Activated CD4-positive, alpha-beta T cell treated with anti-CD3 and anti-CD28 coated beads for 48 hours (primary cell): ENCODE data around the gene GYG2.

ENCODE experiments used
- DNase-seq: peaks from one replicate; pipeline ENCODE4 v3.0.0-alpha.2; 2020

GYG2 gene

GRCh38 chrX:2819345-2820135 is 9.2 kb upstream of the GYG2 start:
- peak; percentile 3 for DNase-seq

- DNase-seq: no peak
Measured at GRCh38 chrX:2820136-2820771, 8.5 kb upstream of the GYG2 start.

DNA sequence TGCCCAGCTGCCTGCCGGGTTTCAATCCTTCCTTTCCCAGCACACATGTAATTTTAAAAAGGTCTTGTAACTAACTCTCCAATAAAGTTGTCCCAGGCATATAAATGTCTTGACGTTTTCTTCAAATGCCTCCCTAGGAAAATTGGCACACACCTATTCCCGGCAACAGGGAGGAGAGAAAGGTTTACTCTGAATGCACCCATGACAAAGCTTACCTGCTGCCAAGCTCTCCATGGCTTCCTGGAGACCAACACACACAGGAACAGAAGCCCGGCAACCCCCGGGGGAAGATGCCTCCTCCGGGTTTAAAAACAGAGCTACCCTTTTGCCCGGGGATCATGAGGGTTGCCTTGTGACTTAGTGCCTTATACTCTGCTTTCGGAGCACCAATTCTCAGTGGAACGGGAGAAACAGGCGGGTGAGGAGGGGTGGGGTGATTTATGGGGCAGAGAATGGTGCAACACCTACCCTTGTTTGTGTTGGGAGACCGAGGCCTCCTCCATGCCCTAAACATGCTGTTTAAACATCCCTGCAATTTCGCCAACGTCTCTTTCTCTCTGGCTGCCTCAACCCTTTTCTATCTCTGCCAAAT is 4.8 kb upstream of the GYG2 start:
- no peak for DNase-seq

DNA sequence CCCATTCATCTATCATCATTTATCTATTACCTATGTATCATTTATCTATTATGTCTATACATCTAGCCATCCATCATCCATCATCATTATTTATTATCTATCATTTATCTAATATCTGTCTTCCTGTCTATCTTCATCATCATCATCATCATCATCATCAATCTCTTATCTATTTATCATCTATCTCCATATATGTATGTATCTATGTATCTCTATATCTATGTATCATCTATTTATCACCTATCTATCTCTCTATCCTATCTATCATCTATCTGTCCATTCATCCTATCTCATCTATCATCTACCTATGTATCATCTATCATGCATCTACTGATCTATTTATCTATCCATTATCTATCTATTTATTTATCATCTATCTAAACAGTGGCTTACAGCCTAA is 3.8 kb upstream of the GYG2 start:
- no peak for DNase-seq

GRCh38 chrX:2828959-2829411 is 255 bp downstream of the GYG2 start:
- DNase-seq: no peak

GRCh38 chrX:2829469-2830246 is 928 bp downstream of the GYG2 start:
- no peak for DNase-seq

- no peak for DNase-seq
Measured at GRCh38 chrX:2831471-2832228, 2.9 kb downstream of the GYG2 start.

GRCh38 chrX:2837961-2838360 is 9.2 kb downstream of the GYG2 start:
- DNase-seq: no peak

GRCh38 chrX:2840961-2841360 is 12.2 kb downstream of the GYG2 start:
- no peak for DNase-seq

- no peak for DNase-seq
Measured at GRCh38 chrX:2841537-2841936, 12.8 kb downstream of the GYG2 start.

- no peak for DNase-seq
Measured at GRCh38 chrX:2846992-2847391, 18.3 kb downstream of the GYG2 start.

DNA sequence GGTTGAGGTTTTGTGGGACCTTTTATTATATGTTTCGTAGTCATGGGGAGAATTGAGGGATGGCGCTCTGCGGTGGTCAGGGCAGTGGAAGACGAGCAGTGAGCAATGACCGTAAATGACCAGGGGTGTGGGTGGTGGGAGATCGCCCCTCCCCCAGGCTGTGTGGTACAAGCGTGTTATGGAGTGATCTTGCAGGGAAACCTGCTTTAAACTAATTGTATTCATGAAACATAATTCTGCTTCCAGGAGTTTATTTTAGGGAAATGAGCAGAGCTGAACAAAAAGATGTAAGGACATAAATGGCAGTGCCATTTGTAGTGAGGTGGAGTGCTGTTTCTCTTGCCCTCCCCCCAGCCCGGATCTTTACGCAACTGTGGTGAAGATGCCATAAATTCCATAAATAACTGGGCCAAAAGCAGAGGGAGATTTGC is 20.2 kb downstream of the GYG2 start:
- DNase-seq: no peak

DNA sequence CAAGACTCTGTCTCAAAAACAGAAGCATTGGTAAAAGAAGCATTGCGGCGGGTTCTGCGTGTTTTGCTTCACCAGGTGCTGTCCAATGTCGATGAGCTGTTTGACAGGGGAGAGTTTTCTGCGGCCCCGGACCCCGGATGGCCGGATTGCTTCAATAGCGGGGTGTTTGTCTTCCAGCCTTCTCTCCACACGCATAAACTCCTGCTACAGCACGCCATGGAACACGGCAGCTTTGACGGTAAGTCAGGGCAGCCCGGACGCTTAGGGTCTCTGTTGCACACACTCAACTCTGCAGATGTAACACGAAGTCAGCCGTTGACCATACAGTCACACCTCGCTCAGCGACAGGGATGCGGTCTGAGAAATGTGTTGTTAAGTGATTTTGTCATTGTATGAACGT is 26.2 kb downstream of the GYG2 start:
- no peak for DNase-seq

GRCh38 chrX:2855761-2856160 is 27.0 kb downstream of the GYG2 start:
- DNase-seq: no peak

DNA sequence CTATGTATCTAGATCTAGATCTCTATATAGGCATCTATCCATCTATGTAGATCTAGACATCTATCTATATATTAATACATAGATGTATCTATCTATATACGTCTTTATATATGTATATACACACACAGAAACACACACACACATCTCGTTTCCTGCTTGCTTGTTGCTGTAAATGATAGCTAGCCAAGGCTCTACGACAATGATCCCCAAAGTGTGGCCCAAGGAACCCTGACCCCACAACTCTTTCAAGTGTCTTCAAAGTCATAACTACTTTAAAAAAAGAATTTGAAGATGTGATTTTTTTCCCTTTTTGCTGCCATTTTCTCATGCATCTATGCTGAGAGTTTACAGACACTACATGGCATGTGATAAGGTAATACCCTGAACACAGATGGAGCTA is 28.8 kb downstream of the GYG2 start:
- no peak for DNase-seq

- DNase-seq: no peak
Measured at GRCh38 chrX:2859197-2859797, 30.6 kb downstream of the GYG2 start.

GRCh38 chrX:2862404-2862803 is 33.7 kb downstream of the GYG2 start:
- DNase-seq: no peak

DNA sequence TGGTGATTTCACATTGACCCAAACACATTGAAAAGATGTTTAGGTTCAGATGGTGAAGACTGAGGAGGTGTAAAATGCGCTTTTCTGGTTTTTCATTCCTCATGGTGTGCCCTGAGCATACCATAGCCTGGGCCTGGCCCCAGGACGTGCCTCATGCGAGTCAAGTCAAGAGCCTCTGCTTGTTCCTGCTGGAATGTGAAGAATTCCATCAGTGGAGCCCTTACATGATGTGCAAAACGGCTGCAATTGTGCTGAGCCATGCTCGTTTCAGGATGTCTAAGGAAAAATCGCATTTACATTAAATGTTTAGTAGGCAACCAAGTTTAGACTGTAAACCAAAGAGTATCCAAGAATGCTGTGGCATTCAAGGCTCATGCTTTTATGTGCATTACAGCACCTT is 34.9 kb downstream of the GYG2 start:
- no peak for DNase-seq

DNA sequence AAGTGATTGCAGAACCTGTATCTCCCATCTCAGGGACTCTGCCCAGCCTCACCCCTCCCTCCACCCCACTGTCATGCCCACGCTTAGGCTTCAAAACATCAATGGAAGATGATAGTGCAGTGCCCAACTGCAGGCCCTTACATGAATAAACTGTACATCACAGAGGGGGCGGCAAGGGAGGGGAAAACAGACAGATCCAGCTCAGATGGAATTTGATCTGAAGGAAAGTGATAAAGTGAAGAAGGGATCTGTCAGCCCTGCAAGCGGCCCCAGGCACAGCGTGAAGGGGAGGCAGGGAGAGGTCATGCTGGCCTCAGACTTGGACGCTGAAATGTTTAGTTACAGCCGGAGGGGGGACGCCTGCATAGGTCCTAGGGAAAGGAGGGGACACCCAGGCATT is 38.5 kb downstream of the GYG2 start:
- DNase-seq: no peak

DNA sequence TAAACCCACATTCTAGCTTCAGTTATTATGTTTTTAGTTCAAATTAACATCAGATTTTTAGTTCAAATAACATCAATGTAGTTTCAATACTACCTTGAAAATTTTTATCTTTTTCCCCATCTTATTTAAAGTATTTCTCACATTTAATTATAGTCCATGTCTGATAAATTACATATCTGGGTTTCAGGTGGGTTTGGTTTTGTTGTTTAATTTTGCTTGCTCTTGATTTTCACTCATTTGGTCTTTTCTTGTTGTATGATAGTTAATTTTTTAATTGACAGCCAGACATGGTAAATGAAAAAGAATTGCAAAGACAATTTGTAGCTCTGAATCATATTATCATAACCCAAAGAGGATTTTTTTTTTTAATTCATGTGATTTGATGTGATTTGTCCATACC is 41.9 kb downstream of the GYG2 start:
- no peak for DNase-seq

GRCh38 chrX:2871831-2872230 is 43.1 kb downstream of the GYG2 start:
- DNase-seq: no peak

DNA sequence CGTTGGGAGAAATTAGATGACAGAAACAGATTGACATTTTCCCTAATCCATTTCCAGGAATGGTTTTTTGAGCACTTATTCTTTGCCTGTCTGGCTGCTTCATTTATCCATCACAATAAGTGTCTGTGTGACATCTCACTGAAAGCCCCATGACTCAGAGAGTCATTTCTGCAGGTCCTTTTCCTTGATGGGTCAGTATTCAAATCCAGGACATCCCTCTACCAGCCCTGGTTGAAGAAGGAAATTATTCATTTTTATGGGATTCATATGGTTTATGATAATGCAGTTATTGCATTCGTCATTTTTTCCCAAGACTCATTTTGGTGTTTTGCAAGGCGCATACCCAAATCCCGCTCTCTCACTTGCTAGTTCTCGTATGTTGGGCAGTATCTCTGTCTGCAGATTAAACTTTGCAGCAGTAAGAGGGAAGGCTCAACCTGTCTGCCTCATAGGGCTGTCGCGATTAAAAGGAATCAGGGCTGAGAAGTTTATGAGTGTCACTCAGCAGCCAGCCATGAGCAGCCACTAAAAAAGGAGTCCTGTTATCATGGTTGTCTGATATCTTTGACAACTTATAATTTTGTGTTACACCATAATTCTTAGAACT is 44.0 kb downstream of the GYG2 start:
- DNase-seq: no peak
